Measurements from ENCODE around the gene CMIP. TPM values are rescaled to one million over a fixed set of nuclear protein-coding genes. Genes with fewer than 3 reads are reported as not detected.

CMIP gene
- total and polyA plus RNA-seq, 7 donors, result 11.0 to 60.3 (median 20.4) TPM

GRCh38 chr16:81532491-81533174 lies 88.0 kb downstream of the CMIP start:
- H3K9me3 ChIP-seq, result no peaks in the 10 kb centered on the region
- no peak for DNase-seq
- intact Hi-C loops (cut with DNase I), result no loop called here
- TF ChIP-seq, protein P1, sequence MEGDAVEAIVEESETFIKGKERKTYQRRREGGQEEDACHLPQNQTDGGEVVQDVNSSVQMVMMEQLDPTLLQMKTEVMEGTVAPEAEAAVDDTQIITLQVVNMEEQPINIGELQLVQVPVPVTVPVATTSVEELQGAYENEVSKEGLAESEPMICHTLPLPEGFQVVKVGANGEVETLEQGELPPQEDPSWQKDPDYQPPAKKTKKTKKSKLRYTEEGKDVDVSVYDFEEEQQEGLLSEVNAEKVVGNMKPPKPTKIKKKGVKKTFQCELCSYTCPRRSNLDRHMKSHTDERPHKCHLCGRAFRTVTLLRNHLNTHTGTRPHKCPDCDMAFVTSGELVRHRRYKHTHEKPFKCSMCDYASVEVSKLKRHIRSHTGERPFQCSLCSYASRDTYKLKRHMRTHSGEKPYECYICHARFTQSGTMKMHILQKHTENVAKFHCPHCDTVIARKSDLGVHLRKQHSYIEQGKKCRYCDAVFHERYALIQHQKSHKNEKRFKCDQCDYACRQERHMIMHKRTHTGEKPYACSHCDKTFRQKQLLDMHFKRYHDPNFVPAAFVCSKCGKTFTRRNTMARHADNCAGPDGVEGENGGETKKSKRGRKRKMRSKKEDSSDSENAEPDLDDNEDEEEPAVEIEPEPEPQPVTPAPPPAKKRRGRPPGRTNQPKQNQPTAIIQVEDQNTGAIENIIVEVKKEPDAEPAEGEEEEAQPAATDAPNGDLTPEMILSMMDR (IDR thresholded peaks at IDR 0.05), result no peak
- no peak for TF ChIP-seq POLR2AphosphoS5 (IDR thresholded peaks at IDR 0.05)
- TF ChIP-seq POLR2A (IDR thresholded peaks at IDR 0.05), result no peak
- TF ChIP-seq EP300 (IDR thresholded peaks at IDR 0.05), result no peak
- no peak overlapping the region for H3K27ac ChIP-seq
- no peaks in the 10 kb centered on the region for H3K36me3 ChIP-seq
- no peaks in the 10 kb centered on the region for H3K27me3 ChIP-seq
- 46 to 83% methylated on average over 19 of the region's 19 CpGs for WGBS, 2 donors
- peaks cover 0 to 3% (median under 1%) of the 10 kb centered on the region in 4 donors for H3K4me1 ChIP-seq
- H3K4me3 ChIP-seq, result no peak overlapping the region

GRCh38 chr16:81533175-81533507 lies 88.5 kb downstream of the CMIP start:
- Histone ChIP-seq H3K36me3 (no peaks in the 10 kb centered on the region), H3K27me3 (no peaks in the 10 kb centered on the region), H3K4me1 (peaks cover 0 to 6% (median 5%) of the 10 kb centered on the region in 4 donors), H3K27ac (no peak overlapping the region), H3K9me3 (no peaks in the 10 kb centered on the region), H3K4me3 (no peak overlapping the region)
- WGBS, 2 donors, result 65 to 90% methylated on average over 3 of the region's 3 CpGs
- TF ChIP-seq, protein P1 (IDR thresholded peaks at IDR 0.05), result no peak
- TF ChIP-seq POLR2A (IDR thresholded peaks at IDR 0.05) (no peak), EP300 (IDR thresholded peaks at IDR 0.05) (no peak), POLR2AphosphoS5 (IDR thresholded peaks at IDR 0.05) (no peak)
- intact Hi-C loops (cut with DNase I), result no loop called here
- DNase-seq, result no peak

- Histone ChIP-seq H3K36me3 (no peaks in the 10 kb centered on the region), H3K9me3 (no peaks in the 10 kb centered on the region), H3K4me1 (peaks cover 0 to 26% (median 19%) of the 10 kb centered on the region in 4 donors), H3K27ac (no peak overlapping the region), H3K27me3 (no peaks in the 10 kb centered on the region), H3K4me3 (no peak overlapping the region)
- WGBS, 2 donors, result 65 to 81% methylated on average over 10 of the region's 10 CpGs
- intact Hi-C loops (cut with DNase I), result no loop called here
- TF ChIP-seq EP300 (IDR thresholded peaks at IDR 0.05) (no peak), POLR2AphosphoS5 (IDR thresholded peaks at IDR 0.05) (no peak), POLR2A (IDR thresholded peaks at IDR 0.05) (no peak)
- TF ChIP-seq, protein P1 (IDR thresholded peaks at IDR 0.05), result no peak
- no peak for DNase-seq
Observed at GRCh38 chr16:81535679-81536360, 91.2 kb downstream of the CMIP start.

- 87 to 94% methylated on average over 11 of the region's 11 CpGs for WGBS, 2 donors
- intact Hi-C loops (cut with DNase I), result no loop called here
- DNase-seq, result no peak
Observed at GRCh38 chr16:81536648-81537047, 92.0 kb downstream of the CMIP start.

More at GRCh38 chr16:81536648-81537047, 92.0 kb downstream of the CMIP start:
- no peak overlapping the region for H3K4me3 ChIP-seq
- no peak overlapping the region for H3K27ac ChIP-seq
- H3K36me3 ChIP-seq, result no peaks in the 10 kb centered on the region
- TF ChIP-seq, protein P1 (IDR thresholded peaks at IDR 0.05), result no peak
- TF ChIP-seq POLR2A (IDR thresholded peaks at IDR 0.05), result no peak
- no peaks in the 10 kb centered on the region for H3K27me3 ChIP-seq
- peaks cover 0 to 26% (median 22%) of the 10 kb centered on the region in 4 donors for H3K4me1 ChIP-seq
- no peaks in the 10 kb centered on the region for H3K9me3 ChIP-seq

All from sigmoid colon (tissue), 7 donors.